H9 (cell line): Measurements from ENCODE around the gene LRP10. TPM values are rescaled to one million over a fixed set of nuclear protein-coding genes. Genes with fewer than 3 reads are reported as not detected.

ENCODE experiments used
- DNase-seq: peaks from one replicate; pipeline ENCODE4 v3.0.0-alpha.2; 2017
- H2AFZ ChIP-seq: one replicate; pipeline ENCODE4 v1.6.1; 2013; ENCODE audit warnings: mild to moderate bottlenecking, low read length, control low read depth, moderate library complexity
- H2AK5ac ChIP-seq: 2 replicates; pipeline ENCODE4 v1.6.1; 2013; ENCODE audit warnings: low read length, control low read depth, mixed read lengths; ENCODE audit not compliant: insufficient read length
- H2BK120ac ChIP-seq: one replicate; pipeline ENCODE4 v1.6.1; 2013; ENCODE audit warnings: low read depth, mild to moderate bottlenecking, low read length, control low read depth, inconsistent platforms; ENCODE audit not compliant: poor library complexity, severe bottlenecking
- H2BK12ac ChIP-seq: 2 replicates; pipeline ENCODE4 v1.6.1; 2013; ENCODE audit warnings: low read length, control low read depth, mixed read lengths, low read depth; ENCODE audit not compliant: insufficient read length
- H2BK15ac ChIP-seq: 2 replicates; pipeline ENCODE4 v1.6.1; 2013; ENCODE audit warnings: low read depth, low read length, control low read depth
- H2BK20ac ChIP-seq: one replicate; pipeline ENCODE4 v1.6.1; 2013; ENCODE audit warnings: low read depth, mild to moderate bottlenecking, low read length, control low read depth, inconsistent platforms; ENCODE audit not compliant: poor library complexity, severe bottlenecking
- H2BK5ac ChIP-seq: 2 replicates; pipeline ENCODE4 v1.6.1; 2013; ENCODE audit warnings: low read length, control low read depth, mixed read lengths; ENCODE audit not compliant: insufficient read length
- H3K14ac ChIP-seq: 2 replicates; pipeline ENCODE4 v1.6.1; 2013; ENCODE audit warnings: low read length, control low read depth; ENCODE audit not compliant: insufficient read depth
- H3K18ac ChIP-seq: 2 replicates; pipeline ENCODE4 v1.6.1; 2013; ENCODE audit warnings: low read depth, mild to moderate bottlenecking, mixed read lengths, low read length, control low read depth; ENCODE audit not compliant: insufficient read length
- H3K23ac ChIP-seq: 2 replicates; pipeline ENCODE4 v1.6.1; 2013; ENCODE audit warnings: low read length, control low read depth, mixed read lengths, low read depth; ENCODE audit not compliant: insufficient read length
- H3K23me2 ChIP-seq: 2 replicates; pipeline ENCODE4 v1.6.1; 2013; ENCODE audit warnings: low read depth, mild to moderate bottlenecking, mixed read lengths, low read length, control low read depth; ENCODE audit not compliant: insufficient read length, poor library complexity, severe bottlenecking
- H3K27ac ChIP-seq: 2 replicates; pipeline ENCODE4 v1.5.1; 2013; ENCODE audit warnings: low read length, control low read depth, mixed read lengths, low read depth; ENCODE audit not compliant: insufficient read length
- H3K27me3 ChIP-seq: 2 replicates; pipeline ENCODE4 v1.6.1; 2013; ENCODE audit warnings: low read length, control low read depth, inconsistent platforms; ENCODE audit not compliant: insufficient read depth
- H3K4ac ChIP-seq: 2 replicates; pipeline ENCODE4 v1.6.1; 2013; ENCODE audit warnings: low read depth, mild to moderate bottlenecking, control low read depth, inconsistent platforms, low read length, moderate library complexity
- H3K4me1 ChIP-seq: 2 replicates; pipeline ENCODE4 v1.6.1; 2013; ENCODE audit warnings: low read length, control low read depth, inconsistent platforms; ENCODE audit not compliant: insufficient read depth
- H3K4me2 ChIP-seq: 2 replicates; pipeline ENCODE4 v1.6.1; 2013; ENCODE audit warnings: low read length, control low read depth, mixed read lengths; ENCODE audit not compliant: insufficient read length, insufficient read depth
- H3K56ac ChIP-seq: 2 replicates; pipeline ENCODE4 v1.6.1; 2013; ENCODE audit warnings: low read depth, mild to moderate bottlenecking, mixed read lengths, low read length, control low read depth; ENCODE audit not compliant: insufficient read length
- H3K79me1 ChIP-seq: 2 replicates; pipeline ENCODE4 v1.6.1; 2013; ENCODE audit warnings: low read depth, mild to moderate bottlenecking, moderate library complexity, low read length, control low read depth, inconsistent platforms; ENCODE audit not compliant: insufficient read depth, poor library complexity, severe bottlenecking
- H3K79me2 ChIP-seq: 2 replicates; pipeline ENCODE4 v1.6.1; 2013; ENCODE audit warnings: low read length, control low read depth, inconsistent platforms; ENCODE audit not compliant: insufficient read depth
- H3K9ac ChIP-seq: 2 replicates; pipeline ENCODE4 v1.6.1; 2013; ENCODE audit warnings: low read length, control low read depth, mixed read lengths; ENCODE audit not compliant: insufficient read length; ENCODE audit errors: extremely low read depth
- H3K9me3 ChIP-seq: one replicate; pipeline ENCODE4 v1.6.1; 2013; ENCODE audit warnings: low read depth, low read length, inconsistent platforms; ENCODE audit not compliant: control insufficient read depth
- H3T11ph ChIP-seq: one replicate; pipeline ENCODE4 v1.6.1; 2013; ENCODE audit warnings: mild to moderate bottlenecking, low read length, control low read depth, inconsistent platforms
- H4K20me1 ChIP-seq: one replicate; pipeline ENCODE4 v1.6.1; 2013; ENCODE audit not compliant: control insufficient read depth, insufficient read length, insufficient read depth
- H4K5ac ChIP-seq: 2 replicates; pipeline ENCODE4 v1.6.1; 2013; ENCODE audit warnings: low read depth, mild to moderate bottlenecking, mixed read lengths, low read length, control low read depth; ENCODE audit not compliant: insufficient read length
- H4K8ac ChIP-seq: replicated peaks from 2 replicates; pipeline ENCODE4 v1.6.1; 2013; ENCODE audit warnings: low read length, control low read depth, mixed read lengths, low read depth; ENCODE audit not compliant: insufficient read length
- H4K91ac ChIP-seq: 2 replicates; pipeline ENCODE4 v1.6.1; 2013; ENCODE audit warnings: low read depth, mild to moderate bottlenecking, moderate library complexity, mixed read lengths, low read length, control low read depth; ENCODE audit not compliant: insufficient read length
- H3K27ac Mint-ChIP-seq, 3 experiments: 2 replicates in 2 of 3; 3 replicates in 1 of 3; pipeline ENCODE4 v1.8.0; 2020 to 2021; ENCODE audit warnings: mixed read lengths in 3 of 3, mild to moderate bottlenecking in 1 of 3, moderate library complexity in 1 of 3
- H3K27me3 Mint-ChIP-seq: 2 replicates; pipeline ENCODE4 v1.8.0; 2021; ENCODE audit warnings: low read depth, mild to moderate bottlenecking, moderate library complexity, mixed read lengths
- H3K36me3 Mint-ChIP-seq, 3 experiments: 2 replicates in 2 of 3; 3 replicates in 1 of 3; pipeline ENCODE4 v1.8.0; 2020 to 2021; ENCODE audit warnings: low read depth in 3 of 3, mixed read lengths in 3 of 3; ENCODE audit not compliant: insufficient read depth in 1 of 3
- H3K4me1 Mint-ChIP-seq, 2 experiments: 2 replicates each; pipeline ENCODE4 v1.8.0; 2020; ENCODE audit warnings: mixed read lengths in 2 of 2
- H3K4me3 Mint-ChIP-seq, 2 experiments: 2 replicates in 1 of 2; 3 replicates in 1 of 2; pipeline ENCODE4 v1.8.0; 2020 to 2021; ENCODE audit warnings: mild to moderate bottlenecking in 2 of 2, mixed read lengths in 2 of 2, moderate library complexity in 1 of 2
- H3K9me3 Mint-ChIP-seq, 2 experiments: 2 replicates in 1 of 2; 3 replicates in 1 of 2; pipeline ENCODE4 v1.8.0; 2020; ENCODE audit warnings: mild to moderate bottlenecking in 2 of 2, mixed read lengths in 2 of 2, moderate library complexity in 1 of 2
- CTCF ChIP-seq: fragments of 200-600 bp; sonication (generic); conservative IDR thresholded peaks from 3 replicates; pipeline ENCODE4 v1.8.0; 2021; ENCODE audit warnings: antibody characterized with exemption, mild to moderate bottlenecking
- WGBS: extraction: QIAGEN DNeasy Blood & Tissue Kit; methylation state at CpG from one replicate; pipeline ENCODE4 v1.1.7; 2013; ENCODE audit warnings: missing lambda C conversion rate, low lambda C conversion rate, mixed read lengths; ENCODE audit not compliant: insufficient read length; ENCODE audit errors: extremely low coverage; 5-methylcytosine and 5-hydroxymethylcytosine counted together
- total RNA-seq: library from RNA; stranded (reverse); gene quantifications from 2 replicates; pipeline ENCODE4 v1.2.1, GENCODE V29; 2021

The LRP10 gene
- total RNA-seq, 1 experiment from 2014 or later: 13.3 TPM

- Histone ChIP-seq H3K4me1 (peaks cover 3% of the 10 kb centered on the region), H3K14ac (no peak overlapping the region), H3K9me3 (no peaks in the 10 kb centered on the region), H2BK120ac (no peak overlapping the region), H3K79me2 (peaks cover 5% of the 10 kb centered on the region), H2BK5ac (no peak overlapping the region), H3K4me2 (no peak overlapping the region), H3K23me2 (peaks cover 11% of the 10 kb centered on the region), H3T11ph (no peak overlapping the region), H4K91ac (no peak overlapping the region), H3K56ac (no peak overlapping the region), H4K5ac (no peak overlapping the region), H2AFZ (no peak overlapping the region), H4K8ac (no peak overlapping the region), H2BK20ac (no peak overlapping the region), H3K79me1 (no peaks in the 10 kb centered on the region), H3K18ac (no peak overlapping the region), H3K27me3 (no peaks in the 10 kb centered on the region), H2BK12ac (no peak overlapping the region), H4K20me1 (no peaks in the 10 kb centered on the region), H3K4ac (no peak overlapping the region), H2AK5ac (no peak overlapping the region), H2BK15ac (no peak overlapping the region), H3K9ac (no peak overlapping the region), H3K27ac (no peak overlapping the region), H3K23ac (no peak overlapping the region)
- no peaks in the 10 kb centered on the region; the same call in 1 of the 2 replicates for H3K27me3 Mint-ChIP-seq
- peaks cover 57 to 72% (median 71%) of the 10 kb centered on the region in 3 experiments for H3K36me3 Mint-ChIP-seq
- TF ChIP-seq CTCF: no peak
- no peak overlapping the region for H3K4me3 Mint-ChIP-seq
- H3K9me3 Mint-ChIP-seq: peaks cover 0 to 3% of the 10 kb centered on the region in 2 experiments; a peak in 1 of 5 replicates
- peaks cover 16 to 20% of the 10 kb centered on the region in 2 experiments for H3K4me1 Mint-ChIP-seq
- H3K27ac Mint-ChIP-seq: no peak overlapping the region
- no peak for DNase-seq
- no CpG with 5 or more reads among the region's 5 CpGs for WGBS
Measured at GRCh38 chr14:22923746-22924145, 52.2 kb downstream of the LRP10 start.
